Thymus (tissue), 11 donors: ENCODE results near the gene DNM3. TPM values are rescaled to one million over a fixed set of nuclear protein-coding genes. Genes with fewer than 3 reads are reported as not detected.

Experiments used
- DNase-seq, 9 donors: peaks; one replicate each; pipeline ENCODE4 v3.0.0-alpha.2; 2013; ENCODE audit warnings: low spot score in 9 of 9, low read depth in 6 of 9, missing footprints in 1 of 9
- H3K27ac ChIP-seq, 2 donors: one replicate each; pipeline ENCODE4 v1.5.1; 2013; ENCODE audit warnings: control low read depth in 1 of 2, low read depth in 1 of 2, low read length in 1 of 2, mild to moderate bottlenecking in 1 of 2, moderate library complexity in 1 of 2
- H3K27me3 ChIP-seq, 2 donors: one replicate each; pipeline ENCODE4 v1.5.1; 2013; ENCODE audit warnings: low read length in 1 of 2; ENCODE audit not compliant: control insufficient read depth in 2 of 2, insufficient read depth in 1 of 2
- H3K36me3 ChIP-seq, 2 donors: one replicate each; pipeline ENCODE4 v1.5.1; 2013; ENCODE audit warnings: low read length in 1 of 2, mild to moderate bottlenecking in 1 of 2, moderate library complexity in 1 of 2; ENCODE audit not compliant: control insufficient read depth in 2 of 2, insufficient read depth in 2 of 2
- H3K4me1 ChIP-seq, 2 donors: one replicate each; pipeline ENCODE4 v1.5.1; 2013; ENCODE audit warnings: low read length in 2 of 2; ENCODE audit not compliant: control insufficient read depth in 2 of 2, insufficient read depth in 2 of 2
- H3K4me3 ChIP-seq, 2 donors: one replicate each; pipeline ENCODE4 v1.5.1; 2013; ENCODE audit warnings: low read length in 2 of 2, control low read depth in 1 of 2, mild to moderate bottlenecking in 1 of 2
- H3K9me3 ChIP-seq, 2 donors: one replicate each; pipeline ENCODE4 v1.5.1; 2013; ENCODE audit warnings: low read length in 1 of 2, mild to moderate bottlenecking in 1 of 2; ENCODE audit not compliant: control insufficient read depth in 2 of 2, insufficient read depth in 1 of 2
- WGBS: extraction: QIAGEN DNeasy Blood & Tissue Kit; methylation state at CpG from one replicate; pipeline ENCODE4 v1.1.7; 2013; 5-methylcytosine and 5-hydroxymethylcytosine counted together
- polyA plus RNA-seq: library from polyadenylated mRNA; stranded (reverse); fragments of 200-250 nt; gene quantifications from one replicate; pipeline ENCODE4 v1.2.3, GENCODE V29; 2013
- total RNA-seq: library from RNA; stranded (reverse); fragments of 120-200 nt; gene quantifications from one replicate; pipeline ENCODE4 v1.2.4, GENCODE V29; 2013
- donor health status: healthy.

Gene DNM3
- total and polyA plus RNA-seq, 2 donors = 1.9 to 2.2 TPM

DNA sequence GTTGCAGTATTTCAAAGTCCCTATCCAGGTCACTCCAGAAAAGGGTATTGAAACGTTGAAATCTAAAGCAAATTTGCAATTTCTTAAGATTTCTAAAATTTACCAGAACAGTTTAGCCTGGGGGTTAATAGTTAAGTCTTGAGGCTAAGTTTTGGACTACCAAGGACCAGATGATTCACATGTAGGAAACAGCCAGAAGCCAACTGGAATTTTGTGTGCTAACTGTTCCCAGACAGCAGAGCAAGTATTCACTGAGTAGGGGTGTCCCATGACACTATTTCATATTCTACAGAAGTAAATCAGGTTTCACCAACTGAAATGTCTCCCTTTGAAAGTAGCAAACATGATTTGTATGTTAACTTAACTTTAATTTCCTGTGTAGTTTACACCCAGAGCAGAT lies 567.7 kb downstream of the DNM3 start:
- H3K36me3 ChIP-seq = no peaks in the 10 kb centered on the region
- no peak overlapping the region for H3K4me3 ChIP-seq
- no peak overlapping the region for H3K27ac ChIP-seq
- no peaks in the 10 kb centered on the region for H3K27me3 ChIP-seq
- DNase-seq = no peak
- WGBS = 95% methylated on average over 1 of the region's 1 CpG
- H3K9me3 ChIP-seq = no peaks in the 10 kb centered on the region
- H3K4me1 ChIP-seq = no peaks in the 10 kb centered on the region

- H3K4me1 ChIP-seq = no peaks in the 10 kb centered on the region
- DNase-seq = no peak
- no peak overlapping the region for H3K4me3 ChIP-seq
- no peaks in the 10 kb centered on the region for H3K27me3 ChIP-seq
- 98% methylated on average over 1 of the region's 1 CpG for WGBS
- H3K36me3 ChIP-seq = no peaks in the 10 kb centered on the region
- H3K27ac ChIP-seq = no peak overlapping the region
- H3K9me3 ChIP-seq = no peaks in the 10 kb centered on the region
Observed at GRCh38 chr1:172410027-172410426, 568.7 kb downstream of the DNM3 start.

DNA sequence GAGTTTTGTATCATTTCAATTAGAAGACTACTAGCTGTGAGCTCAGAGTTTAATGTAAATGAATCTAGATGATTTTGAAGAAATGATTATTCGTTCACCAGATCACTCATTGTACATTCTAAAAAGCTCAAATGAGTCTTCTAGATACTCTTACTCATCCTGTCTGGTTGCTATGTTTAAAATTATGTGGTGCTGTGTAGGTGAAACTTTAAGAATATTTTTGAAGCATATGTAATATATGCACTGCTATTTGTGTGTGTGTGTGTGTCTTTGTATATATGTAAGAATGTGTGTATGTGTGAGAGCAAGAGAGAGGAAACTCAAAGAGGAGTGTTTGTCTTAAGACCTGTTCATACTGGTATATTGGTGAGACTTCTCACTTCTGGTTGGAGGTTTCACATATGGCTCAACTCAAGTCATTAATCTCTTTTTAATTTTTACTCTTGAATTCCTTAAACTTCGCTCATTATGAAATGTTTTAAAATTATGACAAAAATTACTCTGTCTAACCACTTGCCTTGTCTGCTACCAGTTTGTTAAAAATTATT lies 570.6 kb downstream of the DNM3 start:
- DNase-seq = no peak
- Histone ChIP-seq H3K27me3 (no peaks in the 10 kb centered on the region), H3K27ac (no peak overlapping the region), H3K4me1 (no peaks in the 10 kb centered on the region), H3K36me3 (no peaks in the 10 kb centered on the region), H3K9me3 (no peaks in the 10 kb centered on the region), H3K4me3 (no peak overlapping the region)
- 95% methylated on average over 2 of the region's 2 CpGs for WGBS

GRCh38 chr1:172414331-172414730 lies 573.0 kb downstream of the DNM3 start:
- Histone ChIP-seq H3K27ac (no peak overlapping the region), H3K4me3 (no peak overlapping the region), H3K4me1 (no peaks in the 10 kb centered on the region), H3K36me3 (no peaks in the 10 kb centered on the region), H3K9me3 (no peaks in the 10 kb centered on the region), H3K27me3 (no peaks in the 10 kb centered on the region)
- DNase-seq = no peak

GRCh38 chr1:172416496-172417035 lies 575.3 kb downstream of the DNM3 start:
- 92% methylated on average over 4 of the region's 4 CpGs for WGBS
- no peaks in the 10 kb centered on the region for H3K27me3 ChIP-seq

DNA sequence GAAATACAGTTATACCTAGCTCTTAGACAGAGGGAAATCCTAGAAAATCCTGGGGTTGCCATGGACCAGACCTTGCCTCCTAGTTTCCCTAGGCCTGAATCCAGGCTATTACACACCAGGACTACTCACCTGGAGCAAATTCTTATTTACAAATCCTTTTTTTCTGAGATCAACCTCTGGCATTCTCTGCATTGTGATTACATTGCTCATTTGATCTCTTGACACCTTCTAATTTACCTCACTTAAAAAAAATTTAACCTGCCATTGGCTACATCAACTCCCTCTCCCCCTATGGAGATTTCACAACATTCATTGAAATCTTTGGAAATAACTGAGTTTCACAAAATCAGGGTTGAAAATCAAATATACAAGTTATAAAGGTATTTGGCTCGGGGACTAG lies 576.3 kb downstream of the DNM3 start:
- 96% methylated on average over 1 of the region's 1 CpG for WGBS
- Histone ChIP-seq H3K4me1 (peaks cover 0 to 5% of the 10 kb centered on the region in 2 donors), H3K27ac (no peak overlapping the region), H3K4me3 (no peak overlapping the region), H3K9me3 (no peaks in the 10 kb centered on the region), H3K27me3 (no peaks in the 10 kb centered on the region), H3K36me3 (no peaks in the 10 kb centered on the region)
- no peak for DNase-seq

More at GRCh38 chr1:172416496-172417035, 575.3 kb downstream of the DNM3 start:
- H3K9me3 ChIP-seq = no peaks in the 10 kb centered on the region
- H3K27ac ChIP-seq = no peak overlapping the region
- H3K4me1 ChIP-seq = peaks cover 0 to under 1% of the 10 kb centered on the region in 2 donors
- H3K4me3 ChIP-seq = no peak overlapping the region
- no peak for DNase-seq
- H3K36me3 ChIP-seq = no peaks in the 10 kb centered on the region

- no peak for DNase-seq
- H3K4me3 ChIP-seq = no peak within 1 kb of the TSS
- H3K4me1 ChIP-seq = peaks cover 0 to 5% of the 10 kb centered on the region in 2 donors
- 96% methylated on average over 1 of the region's 1 CpG for WGBS
- no peaks in the 10 kb centered on the region for H3K36me3 ChIP-seq
- H3K27ac ChIP-seq = no peak within 1 kb of the TSS
- no peaks in the 10 kb centered on the region for H3K9me3 ChIP-seq
- H3K27me3 ChIP-seq = no peaks in the 10 kb centered on the region
Observed at GRCh38 chr1:172420385-172420784, 579.1 kb downstream of the DNM3 start, which contains the start of gene C1orf105. TSS of gene C1orf105 (plus strand) at chr1:172420685. CDS start at chr1:172420886, 201 bp downstream.

DNA sequence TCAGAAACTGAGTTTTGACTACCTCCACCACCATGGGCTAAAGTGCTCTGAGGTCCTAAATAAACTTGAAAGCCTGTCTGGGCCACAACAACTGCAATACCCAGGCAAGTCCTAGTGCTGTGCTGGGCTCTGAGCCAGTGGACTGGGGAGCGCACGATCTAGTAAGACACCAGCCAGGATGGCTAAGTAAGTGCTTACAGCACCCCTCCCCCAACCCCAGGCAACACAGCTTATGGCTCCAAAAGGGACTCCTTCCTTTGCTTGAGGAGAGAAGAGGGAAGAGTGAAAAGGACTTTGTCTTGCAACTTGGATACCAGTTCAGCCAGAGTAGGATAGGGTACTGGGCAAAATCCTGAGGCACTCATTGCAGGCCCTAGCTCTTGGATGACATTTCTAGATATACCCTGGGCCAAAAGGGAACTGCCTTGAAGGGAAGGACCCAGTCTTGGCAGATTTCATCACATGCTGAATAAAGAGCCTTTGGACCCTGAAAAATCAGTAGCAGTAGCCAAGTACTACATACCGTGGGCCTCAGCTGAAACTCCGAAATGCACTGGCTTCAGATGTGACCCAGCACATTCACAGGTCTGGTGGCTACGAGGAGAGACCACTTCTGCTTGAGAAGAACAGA lies 580.8 kb downstream of the DNM3 start:
- Histone ChIP-seq H3K9me3 (no peaks in the 10 kb centered on the region), H3K4me3 (no peak overlapping the region), H3K27me3 (no peaks in the 10 kb centered on the region), H3K4me1 (peaks cover 2 to 10% of the 10 kb centered on the region in 2 donors), H3K36me3 (no peaks in the 10 kb centered on the region), H3K27ac (no peak overlapping the region)
- DNase-seq = no peak
- 95% methylated on average over 5 of the region's 5 CpGs for WGBS

DNA sequence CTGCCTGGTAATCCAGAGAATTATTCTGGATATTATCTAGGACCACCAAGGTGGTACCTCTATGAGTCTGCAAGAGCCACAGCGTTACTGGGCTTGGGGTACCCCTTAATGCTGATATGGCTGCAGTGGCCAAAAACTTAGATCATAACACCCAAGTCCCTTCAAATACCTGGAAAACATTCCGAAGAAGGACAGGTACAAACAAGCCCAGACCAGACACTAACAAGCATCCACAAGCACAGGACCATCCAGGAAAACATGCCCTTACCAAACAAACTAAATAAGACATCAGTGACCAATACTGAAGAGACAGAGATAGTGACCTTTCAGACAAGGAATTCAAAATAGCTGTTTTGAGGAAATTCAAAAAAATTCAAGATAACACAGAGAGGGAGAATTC lies 582.0 kb downstream of the DNM3 start:
- H3K27me3 ChIP-seq = no peaks in the 10 kb centered on the region
- WGBS = 97% methylated on average over 2 of the region's 2 CpGs

More for the DNA sequence above, 582.0 kb downstream of the DNM3 start:
- no peak for DNase-seq
- peaks cover 9 to 18% of the 10 kb centered on the region in 2 donors for H3K4me1 ChIP-seq
- no peak overlapping the region for H3K4me3 ChIP-seq
- no peaks in the 10 kb centered on the region for H3K36me3 ChIP-seq
- no peaks in the 10 kb centered on the region for H3K9me3 ChIP-seq
- H3K27ac ChIP-seq = no peak overlapping the region
